Loucy (cell line): ENCODE measurements around the gene PCA3.

ENCODE experiments used
- H2AFZ ChIP-seq: fragments of 200-600 bp; sonication (generic); 2 replicates; pipeline ENCODE4 v1.6.0; 2016; ENCODE audit warnings: antibody characterized with exemption, mild to moderate bottlenecking, low read length, moderate library complexity
- H3F3A ChIP-seq: fragments of 200-600 bp; 2 replicates; pipeline ENCODE4 v1.6.0; 2016; ENCODE audit warnings: antibody characterized with exemption, low read depth, mild to moderate bottlenecking
- H3K27me3 ChIP-seq: fragments of 200-600 bp; sonication (generic); 2 replicates; pipeline ENCODE4 v1.6.1; 2014; ENCODE audit warnings: low read length, mild to moderate bottlenecking; ENCODE audit not compliant: insufficient read depth, poor library complexity, severe bottlenecking
- H3K36me3 ChIP-seq: fragments of 200-600 bp; sonication (generic); 2 replicates; pipeline ENCODE4 v1.6.1; 2016; ENCODE audit warnings: low read length; ENCODE audit not compliant: insufficient read depth
- H3K4me1 ChIP-seq: fragments of 200-600 bp; sonication (generic); 2 replicates; pipeline ENCODE4 v1.5.1; 2014; ENCODE audit warnings: low read length, mild to moderate bottlenecking; ENCODE audit not compliant: insufficient read depth, poor library complexity, severe bottlenecking
- H3K4me2 ChIP-seq: fragments of 200-600 bp; sonication (generic); 2 replicates; pipeline ENCODE4 v1.6.0; 2014; ENCODE audit warnings: antibody characterized with exemption, low read length, low read depth, mild to moderate bottlenecking; ENCODE audit not compliant: poor library complexity, severe bottlenecking
- H3K4me3 ChIP-seq: fragments of 200-600 bp; sonication (generic); 2 replicates; pipeline ENCODE4 v1.5.1; 2014; ENCODE audit warnings: low read length, mild to moderate bottlenecking, mixed read lengths; ENCODE audit not compliant: poor library complexity, severe bottlenecking
- H3K79me2 ChIP-seq: fragments of 200-600 bp; sonication (generic); 2 replicates; pipeline ENCODE4 v1.6.1; 2014; ENCODE audit warnings: low read length; ENCODE audit not compliant: insufficient read depth
- H3K9ac ChIP-seq: fragments of 200-600 bp; sonication (generic); 2 replicates; pipeline ENCODE4 v1.6.0; 2014; ENCODE audit warnings: mild to moderate bottlenecking, low read depth, low read length, moderate library complexity; ENCODE audit not compliant: poor library complexity, severe bottlenecking
- H3K9me2 ChIP-seq: fragments of 200-600 bp; sonication (generic); replicated peaks from 2 replicates; pipeline ENCODE4 v1.6.1; 2016; ENCODE audit warnings: low read depth, low read length, mixed read lengths
- H3K9me3 ChIP-seq: fragments of 200-600 bp; sonication (generic); 2 replicates; pipeline ENCODE4 v1.6.1; 2014; ENCODE audit warnings: mild to moderate bottlenecking, antibody characterized with exemption, low read length, low read depth; ENCODE audit not compliant: insufficient read depth
- H4K20me1 ChIP-seq: fragments of 200-600 bp; sonication (generic); 2 replicates; pipeline ENCODE4 v1.6.0; 2014; ENCODE audit warnings: antibody characterized with exemption, low read length, mild to moderate bottlenecking; ENCODE audit not compliant: insufficient read depth, poor library complexity, severe bottlenecking
- CTCF ChIP-seq: fragments of 200-600 bp; sonication (generic); conservative IDR thresholded peaks from 2 replicates; pipeline ENCODE4 v1.5.1; 2014; ENCODE audit warnings: mild to moderate bottlenecking, antibody characterized with exemption, low read length
- EZH2phosphoT487 ChIP-seq: fragments of 200-600 bp; IDR thresholded peaks from 2 replicates; pipeline ENCODE4 v1.6.1; 2018; ENCODE audit warnings: antibody characterized with exemption, mild to moderate bottlenecking, moderate library complexity, borderline replicate concordance

PCA3 gene

GRCh38 chr9:76798527-76798926 lies 34.3 kb downstream of the PCA3 start:
- H3K27me3 ChIP-seq: no peaks in the 10 kb centered on the region
- no peaks in the 10 kb centered on the region for H3K79me2 ChIP-seq
- no peaks in the 10 kb centered on the region for H4K20me1 ChIP-seq
- no peak overlapping the region for H2AFZ ChIP-seq
- H3K9me2 ChIP-seq: no peaks in the 10 kb centered on the region
- H3K4me2 ChIP-seq: peak overlapping the region; percentile 25
- H3K4me3 ChIP-seq: no peak overlapping the region
- TF ChIP-seq CTCF (no peak), EZH2phosphoT487 (no peak)
- no peak overlapping the region for H3K9ac ChIP-seq
- H3K9me3 ChIP-seq: no peaks in the 10 kb centered on the region
- no peaks in the 10 kb centered on the region for H3K36me3 ChIP-seq
- no peaks in the 10 kb centered on the region for H3F3A ChIP-seq
- peaks cover 17% of the 10 kb centered on the region for H3K4me1 ChIP-seq

GRCh38 chr9:76799473-76799872 lies 35.2 kb downstream of the PCA3 start:
- Histone ChIP-seq H3K4me3 (no peak overlapping the region), H4K20me1 (no peaks in the 10 kb centered on the region), H3F3A (no peaks in the 10 kb centered on the region), H2AFZ (no peak overlapping the region), H3K4me1 (peaks cover 17% of the 10 kb centered on the region), H3K79me2 (no peaks in the 10 kb centered on the region), H3K4me2 (no peak overlapping the region), H3K27me3 (no peaks in the 10 kb centered on the region), H3K36me3 (no peaks in the 10 kb centered on the region), H3K9me3 (no peaks in the 10 kb centered on the region), H3K9ac (no peak overlapping the region), H3K9me2 (no peaks in the 10 kb centered on the region)
- TF ChIP-seq EZH2phosphoT487 (no peak), CTCF (no peak)

- Histone ChIP-seq H3K27me3 (no peaks in the 10 kb centered on the region), H2AFZ (no peak overlapping the region), H3K4me1 (peaks cover 17% of the 10 kb centered on the region), H3K79me2 (no peaks in the 10 kb centered on the region), H3K9me3 (no peaks in the 10 kb centered on the region), H3K9me2 (no peaks in the 10 kb centered on the region), H4K20me1 (no peaks in the 10 kb centered on the region), H3K9ac (no peak overlapping the region), H3K36me3 (no peaks in the 10 kb centered on the region), H3K4me2 (no peak overlapping the region), H3K4me3 (no peak overlapping the region), H3F3A (no peaks in the 10 kb centered on the region)
- TF ChIP-seq EZH2phosphoT487: no peak
- no peak for TF ChIP-seq CTCF
Measured at GRCh38 chr9:76800901-76801300, 36.7 kb downstream of the PCA3 start.
